GM20431 (cell line): ENCODE measurements around the gene SDHAF2.

ENCODE experiments used
- in situ Hi-C: fragments of 300-500 bp; cut with MseI, MboI; formaldehyde crosslinking; loops from one replicate; pipeline ENCODE4 v1.15.0; 2020; ENCODE audit warnings: low sequenced_read_pairs; ENCODE audit not compliant: unreplicated experiment

Gene SDHAF2

DNA sequence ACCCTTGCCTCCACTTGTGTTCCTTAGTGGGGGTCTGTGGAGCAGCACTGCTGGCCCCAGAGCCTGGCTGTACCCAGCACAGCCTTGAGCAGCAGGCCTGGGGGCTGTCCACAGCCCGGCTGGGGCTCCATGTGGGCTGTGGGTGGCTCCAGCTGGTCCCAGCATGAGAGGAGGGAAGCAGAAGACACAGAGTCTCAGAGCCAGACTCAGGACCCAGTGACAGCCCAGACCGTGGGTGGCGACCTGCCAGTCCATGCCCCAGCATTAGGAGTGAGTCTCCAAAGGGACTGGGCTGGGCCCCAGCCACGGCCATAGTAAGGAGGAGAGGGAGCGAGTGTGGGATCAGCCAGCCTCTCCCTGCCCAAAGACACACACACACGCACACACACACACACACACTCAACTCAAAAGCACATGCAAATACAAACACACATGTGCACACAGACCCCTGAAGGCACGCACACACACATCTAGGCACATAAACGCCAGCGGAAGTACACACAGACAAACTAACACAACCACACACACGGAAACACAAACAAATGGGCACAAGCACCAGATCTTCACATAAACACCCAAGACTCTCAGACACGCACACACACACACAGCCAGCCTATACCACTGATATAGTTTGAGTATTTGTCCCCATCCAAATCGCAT lies 61.9 kb downstream of the SDHAF2 start:
- in situ Hi-C loops, result no loop called here

DNA sequence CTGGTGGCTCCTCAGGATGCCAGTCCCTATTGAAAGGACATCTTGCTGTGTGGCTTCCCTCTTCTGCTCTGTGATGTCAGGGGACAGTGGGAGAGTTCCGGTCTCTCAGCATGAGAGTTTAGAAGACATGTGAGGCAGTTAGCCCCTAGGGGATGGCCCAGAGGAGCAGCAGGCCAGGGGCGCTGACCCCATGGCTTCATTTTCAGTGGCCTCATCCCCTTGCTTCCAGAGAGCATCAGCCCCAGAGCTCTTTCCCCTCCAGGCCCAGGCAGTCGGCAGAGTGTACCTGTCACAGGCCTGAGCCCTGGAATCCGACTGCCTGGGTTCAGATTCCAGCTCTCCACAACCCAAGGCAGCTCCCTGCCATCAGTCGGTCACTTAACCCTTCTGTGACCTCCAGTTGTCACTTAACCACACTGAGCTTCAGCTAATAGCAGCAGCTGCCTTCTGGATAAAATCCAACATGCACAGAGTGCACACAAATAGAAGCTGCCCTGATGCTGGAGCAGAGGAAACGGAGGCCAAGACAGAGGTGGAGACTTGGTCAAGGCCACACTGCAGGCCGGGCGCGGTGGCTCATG lies 64.5 kb downstream of the SDHAF2 start:
- in situ Hi-C loops, result no loop called here

DNA sequence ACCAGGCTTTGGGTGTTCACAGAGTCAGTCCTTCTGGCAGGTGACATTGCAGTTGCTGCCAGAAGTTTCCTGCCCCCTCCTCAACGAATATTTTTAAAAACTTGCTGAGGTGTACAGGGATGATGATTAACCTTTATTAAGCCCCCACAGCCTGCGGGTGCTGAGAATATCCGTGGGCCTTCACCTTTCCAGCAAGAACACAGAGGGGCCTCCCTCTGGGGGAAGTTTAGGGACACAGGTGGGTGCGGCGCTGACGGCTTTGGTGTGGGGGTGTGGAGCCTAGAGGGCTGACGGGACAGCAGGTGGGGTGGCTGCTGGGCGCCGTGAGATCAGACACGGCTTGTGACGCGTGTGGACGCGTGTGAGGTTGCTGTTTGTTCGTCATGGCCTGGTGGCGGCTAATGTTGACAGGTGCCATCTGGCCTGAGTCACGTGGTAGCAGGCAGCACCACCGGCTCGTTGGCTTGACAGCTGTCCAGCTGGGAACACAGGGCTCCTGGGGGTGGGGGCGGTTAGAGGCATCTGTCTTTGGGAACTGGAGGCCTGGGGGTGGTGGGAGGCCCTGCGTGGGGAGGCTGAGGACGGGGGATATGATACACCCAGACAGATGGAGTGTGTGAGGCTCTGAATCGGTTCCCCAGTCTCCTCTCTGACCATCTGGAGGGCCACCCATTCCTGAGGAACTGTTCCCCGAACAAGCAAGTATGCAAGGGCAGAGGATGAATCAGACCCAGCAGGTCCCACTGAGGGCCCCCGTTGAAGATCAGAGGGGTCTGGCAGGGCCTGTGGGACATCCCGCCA lies 66.1 kb downstream of the SDHAF2 start:
- in situ Hi-C loops, result no loop called here
